Tibial nerve (tissue), 4 donors: ENCODE data around the gene ERBB4. TPM values are rescaled to one million over a fixed set of nuclear protein-coding genes. Genes with fewer than 3 reads are reported as not detected.

Experiments
- DNase-seq, 2 donors: peaks; one replicate each; pipeline ENCODE4 v3.0.0-alpha.2; 2019; ENCODE audit warnings: low spot score in 2 of 2
- H3K27ac ChIP-seq, 4 donors: fragments of 200-600 bp; sonication (generic) in 3 of 4; one replicate each; pipeline ENCODE4 v1.5.1; 2017 to 2019; ENCODE audit warnings: mild to moderate bottlenecking in 1 of 4
- H3K27me3 ChIP-seq, 2 donors: fragments of 200-600 bp; sonication (generic) in 1 of 2; one replicate each; pipeline versions ENCODE4 v1.5.1 to v1.6.0; 2017 to 2019
- H3K36me3 ChIP-seq, 3 donors: fragments of 200-600 bp; sonication (generic); one replicate each; pipeline ENCODE4 v1.5.1; 2018 to 2019
- H3K4me1 ChIP-seq, 4 donors: fragments of 200-600 bp; sonication (generic) in 3 of 4; one replicate each; pipeline ENCODE4 v1.5.1; 2017 to 2019
- H3K4me3 ChIP-seq, 4 donors: fragments of 200-600 bp; sonication (generic) in 3 of 4; one replicate each; pipeline ENCODE4 v1.5.1; 2017 to 2019; ENCODE audit warnings: mild to moderate bottlenecking in 1 of 4, moderate library complexity in 1 of 4
- H3K9me3 ChIP-seq, 4 donors: fragments of 200-600 bp; sonication (generic) in 3 of 4; one replicate each; pipeline ENCODE4 v1.5.1; 2017 to 2019
- EP300 ChIP-seq, 2 donors: sonication (generic); formaldehyde crosslinking; IDR thresholded peaks; one replicate each; pipeline ENCODE4 v1.6.1; 2017; ENCODE audit warnings: antibody characterized with exemption in 2 of 2, mild to moderate bottlenecking in 1 of 2
- POLR2A ChIP-seq, 2 donors: fragments of 450-650 bp; IDR thresholded peaks; one replicate each; pipeline ENCODE4 v1.6.1; 2017; ENCODE audit warnings: antibody characterized with exemption in 2 of 2, mild to moderate bottlenecking in 2 of 2, moderate library complexity in 2 of 2
- WGBS, 2 donors: methylation state at CpG; one replicate each; pipeline ENCODE4 v1.1.5; 2018; 5-methylcytosine and 5-hydroxymethylcytosine counted together
- total RNA-seq, 4 donors: library from RNA; depleted of rRNA; stranded (reverse); fragments of >200 nt; gene quantifications; one replicate each; pipeline ENCODE4 v1.1.0, GENCODE V29; 2016
- TF ChIP-seq, protein P1 (sequence below), 5 experiments: fragments of 200-600 bp in 3 of 5; fragments of 450-650 bp in 2 of 5; sonication (generic) in 3 of 5; IDR thresholded peaks; one replicate each; pipeline ENCODE4 v1.5.1; 2016 to 2019; ENCODE audit warnings: antibody characterized with exemption in 5 of 5, mild to moderate bottlenecking in 3 of 5, moderate library complexity in 2 of 5

ERBB4 gene
- total RNA-seq, 4 donors from 2014 or later: 2.4 to 3.3 (median 2.9) TPM

DNA sequence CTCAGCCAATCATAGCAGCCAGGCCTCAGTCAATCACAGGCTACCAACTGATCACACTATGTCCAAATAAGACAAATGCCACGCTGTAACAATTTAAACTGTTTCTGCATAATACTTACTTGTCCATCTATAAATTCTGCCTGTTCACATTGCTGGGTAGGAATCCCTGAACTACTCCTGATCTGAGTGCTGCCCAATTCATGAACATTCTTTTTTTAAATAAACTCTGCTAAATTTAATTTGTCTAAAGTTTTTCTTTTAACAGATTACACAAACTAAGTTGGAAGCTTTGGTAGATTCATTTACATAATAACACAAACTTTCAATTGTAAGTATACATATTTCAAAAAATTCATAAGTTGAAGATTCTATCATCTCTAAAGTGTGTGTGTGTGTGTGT is 583.0 kb downstream of the ERBB4 start:
- DNase-seq: no peak
- H3K27me3 ChIP-seq: no peaks in the 10 kb centered on the region
- H3K4me3 ChIP-seq: no peak overlapping the region
- no peaks in the 10 kb centered on the region for H3K36me3 ChIP-seq
- H3K4me1 ChIP-seq: no peaks in the 10 kb centered on the region
- TF ChIP-seq POLR2A (IDR thresholded peaks at IDR 0.05) (no peak), EP300 (IDR thresholded peaks at IDR 0.05) (no peak)
- TF ChIP-seq, protein P1, sequence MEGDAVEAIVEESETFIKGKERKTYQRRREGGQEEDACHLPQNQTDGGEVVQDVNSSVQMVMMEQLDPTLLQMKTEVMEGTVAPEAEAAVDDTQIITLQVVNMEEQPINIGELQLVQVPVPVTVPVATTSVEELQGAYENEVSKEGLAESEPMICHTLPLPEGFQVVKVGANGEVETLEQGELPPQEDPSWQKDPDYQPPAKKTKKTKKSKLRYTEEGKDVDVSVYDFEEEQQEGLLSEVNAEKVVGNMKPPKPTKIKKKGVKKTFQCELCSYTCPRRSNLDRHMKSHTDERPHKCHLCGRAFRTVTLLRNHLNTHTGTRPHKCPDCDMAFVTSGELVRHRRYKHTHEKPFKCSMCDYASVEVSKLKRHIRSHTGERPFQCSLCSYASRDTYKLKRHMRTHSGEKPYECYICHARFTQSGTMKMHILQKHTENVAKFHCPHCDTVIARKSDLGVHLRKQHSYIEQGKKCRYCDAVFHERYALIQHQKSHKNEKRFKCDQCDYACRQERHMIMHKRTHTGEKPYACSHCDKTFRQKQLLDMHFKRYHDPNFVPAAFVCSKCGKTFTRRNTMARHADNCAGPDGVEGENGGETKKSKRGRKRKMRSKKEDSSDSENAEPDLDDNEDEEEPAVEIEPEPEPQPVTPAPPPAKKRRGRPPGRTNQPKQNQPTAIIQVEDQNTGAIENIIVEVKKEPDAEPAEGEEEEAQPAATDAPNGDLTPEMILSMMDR (IDR thresholded peaks at IDR 0.05): no peak
- 88 to 89% methylated on average over 1 of the region's 1 CpG for WGBS, 2 donors
- H3K27ac ChIP-seq: no peak overlapping the region
- peaks cover 0 to 10% (median 2%) of the 10 kb centered on the region in 4 donors for H3K9me3 ChIP-seq

DNA sequence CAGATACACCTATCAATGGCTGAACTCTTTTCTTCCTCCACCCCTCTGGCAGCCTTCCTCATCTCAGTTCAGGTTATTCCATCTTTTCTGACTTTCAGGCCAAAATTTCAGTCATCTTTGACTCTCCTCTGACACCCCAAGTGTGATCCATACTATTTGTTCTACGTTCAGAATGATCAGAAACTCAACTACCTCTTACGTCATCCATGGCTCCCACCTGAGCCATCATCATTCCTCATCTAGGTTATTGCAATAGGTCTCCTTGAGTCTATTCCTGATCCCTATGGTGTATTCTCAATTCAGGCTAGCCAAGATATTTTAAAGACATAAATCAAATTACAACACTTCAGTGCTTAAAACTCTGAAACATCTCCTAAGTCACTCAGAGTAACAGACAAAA is 589.7 kb downstream of the ERBB4 start:
- peaks cover 0 to 13% (median 2%) of the 10 kb centered on the region in 4 donors for H3K9me3 ChIP-seq
- TF ChIP-seq EP300 (IDR thresholded peaks at IDR 0.05) (no peak), POLR2A (IDR thresholded peaks at IDR 0.05) (no peak)
- TF ChIP-seq, protein P1 (IDR thresholded peaks at IDR 0.05): no peak
- H3K4me1 ChIP-seq: no peaks in the 10 kb centered on the region
- no peaks in the 10 kb centered on the region for H3K36me3 ChIP-seq
- WGBS, 2 donors: 80 to 82% methylated on average over 2 of the region's 2 CpGs
- no peak overlapping the region for H3K27ac ChIP-seq
- no peak overlapping the region for H3K4me3 ChIP-seq
- no peak for DNase-seq
- H3K27me3 ChIP-seq: no peaks in the 10 kb centered on the region

DNA sequence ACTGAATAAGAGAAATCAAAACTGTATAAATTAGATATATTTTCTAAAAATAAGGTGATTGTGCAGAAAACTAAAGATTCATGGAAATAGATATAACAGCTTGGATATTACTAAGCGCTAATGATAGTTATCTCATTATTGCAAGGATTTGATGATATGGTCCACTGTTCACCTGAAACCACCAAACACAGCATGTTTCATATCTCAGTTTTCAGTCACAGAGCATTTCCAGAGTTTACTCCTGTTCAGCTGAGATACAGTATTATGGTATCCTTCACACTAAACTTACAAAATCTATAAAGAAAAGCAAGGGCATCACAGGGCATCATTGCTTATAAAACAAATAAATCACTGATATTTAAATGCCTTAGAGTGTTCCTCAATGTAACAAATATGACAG is 591.6 kb downstream of the ERBB4 start:
- no peak overlapping the region for H3K4me3 ChIP-seq
- WGBS, 2 donors: 0% methylated on average over 1 of the region's 1 CpG
- DNase-seq: no peak
- no peak for TF ChIP-seq EP300 (IDR thresholded peaks at IDR 0.05)
- TF ChIP-seq, protein P1 (IDR thresholded peaks at IDR 0.05): no peak
- TF ChIP-seq POLR2A (IDR thresholded peaks at IDR 0.05): no peak
- peaks cover 0 to 13% (median 2%) of the 10 kb centered on the region in 4 donors for H3K9me3 ChIP-seq
- H3K27ac ChIP-seq: no peak overlapping the region
- no peaks in the 10 kb centered on the region for H3K4me1 ChIP-seq
- no peaks in the 10 kb centered on the region for H3K36me3 ChIP-seq
- no peaks in the 10 kb centered on the region for H3K27me3 ChIP-seq

DNA sequence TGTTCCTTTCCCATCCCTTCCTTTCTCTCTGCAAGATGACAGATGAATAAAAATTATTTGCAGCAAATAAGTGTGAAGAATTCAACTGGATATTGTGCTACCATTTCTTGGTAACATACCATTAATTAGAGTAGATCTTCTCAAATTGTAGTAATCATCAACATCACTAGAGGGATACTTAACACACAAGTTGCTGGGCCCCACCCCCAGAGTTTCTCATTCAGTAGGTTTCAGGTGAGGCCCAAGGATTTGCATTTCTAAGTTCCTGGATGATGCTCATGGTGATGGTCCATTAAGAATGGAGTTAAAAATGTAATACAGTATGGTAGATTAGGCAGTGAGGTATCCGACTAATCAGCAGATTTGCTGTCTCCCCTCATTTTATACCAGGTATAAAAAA is 594.0 kb downstream of the ERBB4 start:
- Histone ChIP-seq H3K4me3 (no peak overlapping the region), H3K4me1 (no peaks in the 10 kb centered on the region), H3K27ac (no peak overlapping the region), H3K9me3 (no peaks in the 10 kb centered on the region), H3K36me3 (no peaks in the 10 kb centered on the region), H3K27me3 (no peaks in the 10 kb centered on the region)
- WGBS, 2 donors: 97% methylated on average over 1 of the region's 1 CpG
- TF ChIP-seq POLR2A (IDR thresholded peaks at IDR 0.05) (no peak), EP300 (IDR thresholded peaks at IDR 0.05) (no peak)
- TF ChIP-seq, protein P1 (IDR thresholded peaks at IDR 0.05): no peak
- no peak for DNase-seq

DNA sequence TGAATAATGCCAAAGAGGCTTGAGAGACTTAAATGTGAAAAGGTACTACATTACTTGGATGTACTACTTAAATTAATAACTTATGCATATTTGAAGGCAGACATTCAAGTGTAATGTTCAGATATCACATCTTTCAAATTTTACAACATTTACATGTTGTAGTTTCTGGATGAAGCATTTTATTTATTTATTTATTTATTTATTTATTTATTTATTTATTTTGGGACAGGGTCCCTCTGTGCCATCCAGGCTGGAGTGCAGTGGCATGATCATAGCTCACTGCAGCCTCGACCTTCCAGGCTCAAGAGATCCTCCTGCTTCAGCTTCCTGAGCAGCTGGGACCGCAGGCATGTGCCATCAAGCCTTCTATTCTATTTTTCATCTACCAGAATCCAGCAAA is 596.4 kb downstream of the ERBB4 start:
- 88 to 92% methylated on average over 2 of the region's 2 CpGs for WGBS, 2 donors
- no peaks in the 10 kb centered on the region for H3K27me3 ChIP-seq
- no peaks in the 10 kb centered on the region for H3K9me3 ChIP-seq
- H3K36me3 ChIP-seq: no peaks in the 10 kb centered on the region
- H3K27ac ChIP-seq: no peak overlapping the region
- H3K4me1 ChIP-seq: no peaks in the 10 kb centered on the region
- no peak overlapping the region for H3K4me3 ChIP-seq
- no peak for DNase-seq
- TF ChIP-seq, protein P1 (IDR thresholded peaks at IDR 0.05): no peak
- no peak for TF ChIP-seq POLR2A (IDR thresholded peaks at IDR 0.05)
- no peak for TF ChIP-seq EP300 (IDR thresholded peaks at IDR 0.05)
